Hematopoietic multipotent progenitor cell (in vitro differentiated cells): ENCODE results near the gene NAPA. TPM values are rescaled to one million over a fixed set of nuclear protein-coding genes. Genes with fewer than 3 reads are reported as not detected.
A peak's percentile ranks its signal among the peaks of the same experiment; 100 is the strongest.

Source experiments
- DNase-seq, 3 donors: peaks; one replicate each; pipeline ENCODE4 v3.0.0-alpha.2; 2011 to 2015; ENCODE audit warnings: low read depth in 2 of 3, low spot score in 2 of 3
- total RNA-seq: library from RNA; depleted of rRNA; stranded (reverse); fragments of >200 nt; gene quantifications from one replicate; pipeline ENCODE4 v1.2.3, GENCODE V29; 2012

Gene NAPA
- 50.4 TPM for total RNA-seq

GRCh38 chr19:47514869-47515588 lies at the start of gene NAPA:
TSS of gene NAPA (minus strand) at chr19:47515063. CDS start at chr19:47514940, 123 bp downstream.
- peak; percentile 99 to 100 (median 100) for DNase-seq

GRCh38 chr19:47564081-47564480 lies 49.2 kb upstream of the NAPA start:
- DNase-seq, result no peak

DNA sequence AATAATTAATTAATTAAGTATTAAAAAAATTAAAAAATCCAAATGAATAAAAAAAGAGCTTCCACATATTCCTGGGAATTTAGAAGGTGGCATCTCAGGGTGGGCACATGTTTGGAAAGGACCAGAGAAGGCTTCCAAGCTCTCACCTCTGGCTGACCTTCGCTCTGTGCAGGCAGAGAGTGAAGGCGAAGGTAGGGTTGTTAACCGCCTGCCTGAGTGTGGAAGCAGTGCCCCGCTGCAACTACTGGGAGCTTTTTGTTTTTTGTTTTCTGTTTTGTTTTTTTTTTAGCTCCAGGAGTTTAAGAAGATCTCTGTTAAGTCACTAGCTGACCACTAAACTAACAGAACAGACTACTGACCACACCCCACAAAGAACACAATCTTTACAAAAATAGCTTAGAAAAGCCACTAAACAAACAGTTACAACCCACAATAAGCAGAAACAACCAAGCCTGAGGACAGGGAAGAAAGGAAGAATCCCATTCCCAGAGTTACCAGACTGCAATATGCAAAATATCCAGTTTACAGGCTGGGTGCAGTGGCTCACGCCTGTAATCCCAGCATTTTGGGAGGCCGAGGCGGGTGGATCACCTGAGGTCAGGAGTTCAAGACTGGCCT lies 46.7 kb upstream of the NAPA start:
- no peak for DNase-seq

- DNase-seq, result no peak
These were observed 46.1 kb upstream of the NAPA start for GRCh38 chr19:47560999-47561398.

DNA sequence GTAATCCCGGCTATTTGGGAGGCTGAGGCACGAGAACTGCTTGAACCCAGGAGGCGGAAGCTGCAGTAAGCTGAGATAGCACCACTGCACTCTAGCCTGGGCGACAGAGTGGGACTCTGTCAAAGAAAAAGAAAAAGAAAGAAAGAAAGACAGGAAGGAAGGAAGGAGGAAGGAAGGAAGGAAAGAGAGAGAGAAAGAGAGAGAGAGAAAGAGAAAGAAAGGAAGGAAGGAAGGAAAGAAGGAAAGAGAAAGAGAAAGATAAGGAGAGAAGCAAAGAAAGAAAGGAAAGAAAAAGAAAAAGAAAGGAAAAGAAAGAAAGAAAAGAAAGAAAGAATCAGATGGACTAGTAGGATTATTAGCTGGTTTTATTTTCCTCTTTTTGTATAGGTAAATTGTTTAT lies 35.3 kb upstream of the NAPA start:
- no peak for DNase-seq

- DNase-seq, result no peak
These were observed 34.5 kb upstream of the NAPA start for GRCh38 chr19:47549261-47549862.

GRCh38 chr19:47547199-47547598 lies 32.3 kb upstream of the NAPA start:
- DNase-seq, result no peak

- DNase-seq, result peak in 1 of 3 donors; percentile 7
These were observed 30.4 kb upstream of the NAPA start for GRCh38 chr19:47545061-47545948.

DNA sequence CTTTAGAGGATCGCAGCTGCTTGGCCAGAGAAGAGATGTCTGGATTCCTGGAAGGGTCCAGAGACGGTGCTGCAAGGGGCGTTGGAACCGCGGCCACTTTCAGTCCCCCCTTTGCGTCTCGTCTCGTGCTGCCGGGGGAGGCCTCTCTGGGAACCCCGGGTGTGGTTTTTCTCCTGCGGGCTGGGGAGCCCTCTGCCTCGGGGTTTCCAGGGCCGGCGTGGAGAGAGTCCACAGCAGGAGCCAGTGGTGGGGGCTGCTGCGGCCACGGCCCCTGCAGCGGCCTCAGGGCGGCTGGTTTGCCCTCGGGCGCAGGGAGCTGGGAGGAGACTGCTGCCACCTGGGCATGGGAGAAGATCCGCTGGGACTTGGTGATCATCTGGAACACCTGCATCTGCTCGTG lies 29.6 kb upstream of the NAPA start:
- DNase-seq, result no peak

DNA sequence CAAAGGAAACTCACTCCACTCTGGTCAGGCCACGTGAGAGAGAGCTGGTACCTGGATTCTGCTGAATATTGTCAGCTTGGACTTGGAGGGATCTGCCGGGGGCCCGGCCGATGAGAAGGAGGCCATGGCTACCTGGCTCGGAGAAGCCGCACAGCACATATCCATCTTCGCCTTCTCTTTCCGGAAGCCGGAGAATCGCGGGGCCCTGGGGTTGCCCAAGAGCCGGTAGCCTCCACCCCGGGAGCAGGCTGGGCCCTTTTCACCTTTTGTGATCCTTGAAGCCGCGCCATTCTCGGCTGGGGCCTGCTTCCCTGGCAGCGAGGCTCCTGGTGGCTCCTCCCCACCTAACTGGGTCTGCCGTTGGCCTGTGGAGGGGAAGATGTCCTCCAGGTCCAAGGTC lies 29.2 kb upstream of the NAPA start:
- DNase-seq, result no peak

DNA sequence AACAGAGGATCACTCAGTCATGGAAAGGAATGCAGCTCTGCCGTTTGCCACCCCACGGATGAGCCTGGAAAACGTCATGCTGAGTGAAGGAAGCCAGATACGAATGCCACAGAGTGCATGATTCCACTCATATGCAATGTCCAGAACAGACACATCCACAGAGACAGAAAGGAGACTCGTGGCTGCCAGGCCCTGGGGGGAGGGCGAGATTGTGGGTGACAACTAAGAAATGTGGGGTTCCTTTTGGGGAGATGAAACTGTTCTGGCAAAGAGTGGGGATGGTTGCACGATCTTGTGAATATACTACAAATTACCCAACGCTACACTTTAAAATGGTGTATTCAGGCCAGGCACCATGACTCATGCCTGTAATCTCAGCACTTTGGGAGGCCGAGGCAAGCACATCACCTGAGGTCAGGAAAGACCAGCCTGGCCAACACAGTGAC lies 27.2 kb upstream of the NAPA start:
- no peak for DNase-seq

- peak in 2 of 3 donors; percentile 40 to 66 for DNase-seq
These were observed 26.7 kb upstream of the NAPA start for GRCh38 chr19:47541518-47541917.

DNA sequence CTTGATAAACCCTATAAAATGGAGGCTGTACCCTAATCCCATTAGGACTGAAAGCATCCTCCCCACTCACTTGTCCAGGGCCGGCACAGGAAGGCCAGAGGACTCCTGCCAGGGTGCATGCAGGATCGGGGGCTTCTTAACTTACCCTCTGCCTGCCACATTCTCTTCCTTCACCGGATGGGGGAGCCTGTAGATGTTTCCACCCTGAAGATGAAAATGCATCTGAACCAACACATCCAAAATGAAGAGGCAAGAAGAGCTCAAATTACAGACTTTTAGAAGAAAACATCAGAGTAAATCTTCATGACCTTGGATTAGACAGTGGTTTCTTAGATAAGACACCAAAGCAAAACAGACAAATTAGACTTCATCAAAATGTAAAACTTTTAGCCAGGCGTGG lies 25.9 kb upstream of the NAPA start:
- DNase-seq, result no peak

- DNase-seq, result no peak
These were observed 25.0 kb upstream of the NAPA start for GRCh38 chr19:47539747-47540311.

DNA sequence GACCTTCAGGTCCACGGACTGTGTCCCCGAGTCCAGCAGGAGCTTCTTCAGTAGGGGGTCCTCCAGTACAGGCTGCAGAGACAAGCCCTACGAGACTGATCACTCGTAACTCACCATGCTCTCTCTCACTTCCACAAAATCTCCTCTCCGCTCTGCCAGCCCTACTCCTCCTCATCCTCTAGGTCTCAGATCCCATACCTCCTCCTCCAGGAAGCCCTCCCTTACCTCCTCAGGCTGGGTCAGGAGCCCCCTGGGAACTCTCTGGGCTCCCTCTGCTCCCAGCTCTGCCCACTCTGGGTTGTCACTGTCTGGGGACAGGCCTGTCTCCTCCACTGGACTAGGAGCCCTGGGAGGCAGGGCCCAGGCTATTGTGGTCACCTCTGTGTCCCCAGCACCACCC lies 23.9 kb upstream of the NAPA start:
- no peak for DNase-seq

DNA sequence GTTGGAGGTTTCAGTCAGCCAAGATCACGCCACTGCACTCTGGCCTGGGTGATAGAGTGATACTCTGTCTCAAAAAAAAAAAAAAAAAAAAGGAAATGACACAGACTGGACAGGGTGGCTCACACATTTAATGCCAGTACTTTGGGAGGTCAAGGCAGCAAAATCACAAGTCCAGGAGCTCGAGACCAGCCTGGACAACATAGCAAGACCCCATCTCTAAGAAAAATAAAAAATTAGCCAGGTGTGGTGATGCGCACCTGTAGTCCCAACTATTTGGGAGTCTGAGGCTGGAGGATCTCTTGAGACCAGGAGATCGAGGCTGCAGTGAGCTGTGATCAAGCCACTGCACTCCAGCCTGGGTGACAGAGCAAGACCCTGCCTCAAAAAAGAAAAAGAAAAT lies 22.6 kb upstream of the NAPA start:
- DNase-seq, result no peak

- no peak for DNase-seq
These were observed 19.8 kb upstream of the NAPA start for GRCh38 chr19:47534628-47535027.

- no peak for DNase-seq
These were observed 17.0 kb upstream of the NAPA start for GRCh38 chr19:47531640-47532387.

- no peak for DNase-seq
These were observed 14.3 kb upstream of the NAPA start for GRCh38 chr19:47529018-47529742.
